Activated naive CD4-positive, alpha-beta T cell treated with anti-CD3 and anti-CD28 coated beads, Interleukin-2, amount 50 U/mL, for 24 hours (primary cell): ENCODE measurements around the gene CNOT3.
A peak's percentile ranks its signal among the peaks of the same experiment; 100 is the strongest.

Experiments
- H3K27ac Mint-ChIP-seq: one replicate; pipeline ENCODE4 v1.8.0; 2021; ENCODE audit warnings: mild to moderate bottlenecking, mixed read lengths
- H3K27me3 Mint-ChIP-seq: one replicate; pipeline ENCODE4 v1.8.0; 2021; ENCODE audit warnings: mixed read lengths
- H3K36me3 Mint-ChIP-seq: one replicate; pipeline ENCODE4 v1.8.0; 2021; ENCODE audit warnings: mixed read lengths
- H3K4me1 Mint-ChIP-seq: one replicate; pipeline ENCODE4 v1.8.0; 2021; ENCODE audit warnings: mixed read lengths
- H3K4me3 Mint-ChIP-seq: one replicate; pipeline ENCODE4 v1.8.0; 2021; ENCODE audit warnings: mild to moderate bottlenecking, mixed read lengths
- H3K9me3 Mint-ChIP-seq: one replicate; pipeline ENCODE4 v1.8.0; 2021; ENCODE audit warnings: mixed read lengths

The CNOT3 gene

GRCh38 chr19:54154603-54155345, 17.2 kb downstream of the CNOT3 start:
- H3K27ac Mint-ChIP-seq, result peak overlapping the region; percentile 51
- peaks cover 7% of the 10 kb centered on the region for H3K36me3 Mint-ChIP-seq
- H3K4me1 Mint-ChIP-seq, result peaks cover 52% of the 10 kb centered on the region
- H3K9me3 Mint-ChIP-seq, result no peaks in the 10 kb centered on the region
- no peaks in the 10 kb centered on the region for H3K27me3 Mint-ChIP-seq
- peak overlapping the region; percentile 21 for H3K4me3 Mint-ChIP-seq

GRCh38 chr19:54155694-54156093, 18.1 kb downstream of the CNOT3 start:
- Mint-ChIP-seq H3K27ac (no peak overlapping the region), H3K4me3 (no peak overlapping the region), H3K27me3 (no peaks in the 10 kb centered on the region), H3K36me3 (peaks cover 4% of the 10 kb centered on the region), H3K4me1 (peaks cover 61% of the 10 kb centered on the region), H3K9me3 (no peaks in the 10 kb centered on the region)

- peak overlapping the region; percentile 20 for H3K4me3 Mint-ChIP-seq
- H3K4me1 Mint-ChIP-seq, result peaks cover 66% of the 10 kb centered on the region
- no peak overlapping the region for H3K27ac Mint-ChIP-seq
- H3K27me3 Mint-ChIP-seq, result no peaks in the 10 kb centered on the region
- H3K36me3 Mint-ChIP-seq, result peaks cover 4% of the 10 kb centered on the region
- H3K9me3 Mint-ChIP-seq, result no peaks in the 10 kb centered on the region
These were observed 18.9 kb downstream of the CNOT3 start for GRCh38 chr19:54156490-54156889.

- Mint-ChIP-seq H3K9me3 (no peaks in the 10 kb centered on the region), H3K27ac (no peak overlapping the region), H3K4me3 (peak overlapping the region; percentile 20), H3K27me3 (no peaks in the 10 kb centered on the region), H3K4me1 (peaks cover 66% of the 10 kb centered on the region), H3K36me3 (peaks cover 4% of the 10 kb centered on the region)
These were observed 19.4 kb downstream of the CNOT3 start for GRCh38 chr19:54156953-54157352.

- Mint-ChIP-seq H3K36me3 (peaks cover 2% of the 10 kb centered on the region), H3K4me3 (peak overlapping the region; percentile 94), H3K9me3 (no peaks in the 10 kb centered on the region), H3K27ac (peak overlapping the region; percentile 99), H3K27me3 (no peaks in the 10 kb centered on the region), H3K4me1 (peaks cover 71% of the 10 kb centered on the region)
These were observed 21.3 kb downstream of the CNOT3 start for GRCh38 chr19:54158812-54159351.

- H3K4me1 Mint-ChIP-seq, result peaks cover 70% of the 10 kb centered on the region
These were observed 22.0 kb downstream of the CNOT3 start, which contains the start of gene LENG1 for GRCh38 chr19:54159352-54160181. Gene LENG1 (minus strand): TSS chr19:54159721. CDS start chr19:54159695, 26 bp downstream.

GRCh38 chr19:54160182-54160811, 22.7 kb downstream of the CNOT3 start:
- Mint-ChIP-seq H3K9me3 (no peaks in the 10 kb centered on the region), H3K27me3 (no peaks in the 10 kb centered on the region), H3K4me3 (peak overlapping the region; percentile 94), H3K36me3 (peaks cover 2% of the 10 kb centered on the region), H3K27ac (peak overlapping the region; percentile 99), H3K4me1 (peaks cover 66% of the 10 kb centered on the region)

More at GRCh38 chr19:54159352-54160181, 22.0 kb downstream of the CNOT3 start, which contains the start of gene LENG1:
- H3K9me3 Mint-ChIP-seq, result no peaks in the 10 kb centered on the region
- peak within 1 kb of the TSS; percentile 94 for H3K4me3 Mint-ChIP-seq
- peak within 1 kb of the TSS; percentile 99 for H3K27ac Mint-ChIP-seq
- peaks cover 2% of the 10 kb centered on the region for H3K36me3 Mint-ChIP-seq
- H3K27me3 Mint-ChIP-seq, result no peaks in the 10 kb centered on the region

- Mint-ChIP-seq H3K4me3 (peak overlapping the region; percentile 94), H3K4me1 (peaks cover 63% of the 10 kb centered on the region), H3K36me3 (peaks cover 2% of the 10 kb centered on the region), H3K27ac (peak overlapping the region; percentile 70), H3K27me3 (no peaks in the 10 kb centered on the region), H3K9me3 (no peaks in the 10 kb centered on the region)
These were observed 23.3 kb downstream of the CNOT3 start for GRCh38 chr19:54160854-54161253.

GRCh38 chr19:54162241-54162805, 24.8 kb downstream of the CNOT3 start:
- H3K27ac Mint-ChIP-seq, result peak overlapping the region; percentile 80

GRCh38 chr19:54162884-54163283, 25.3 kb downstream of the CNOT3 start:
- Mint-ChIP-seq H3K27me3 (no peaks in the 10 kb centered on the region), H3K27ac (no peak overlapping the region), H3K4me1 (peaks cover 52% of the 10 kb centered on the region), H3K4me3 (peak overlapping the region; percentile 88), H3K36me3 (no peaks in the 10 kb centered on the region), H3K9me3 (no peaks in the 10 kb centered on the region)

More at GRCh38 chr19:54162241-54162805, 24.8 kb downstream of the CNOT3 start:
- Mint-ChIP-seq H3K36me3 (no peaks in the 10 kb centered on the region), H3K4me1 (peaks cover 52% of the 10 kb centered on the region), H3K27me3 (no peaks in the 10 kb centered on the region), H3K9me3 (no peaks in the 10 kb centered on the region), H3K4me3 (peak overlapping the region; percentile 88)

- no peaks in the 10 kb centered on the region for H3K36me3 Mint-ChIP-seq
- peaks cover 38% of the 10 kb centered on the region for H3K4me1 Mint-ChIP-seq
- no peak overlapping the region for H3K27ac Mint-ChIP-seq
- no peaks in the 10 kb centered on the region for H3K27me3 Mint-ChIP-seq
- H3K9me3 Mint-ChIP-seq, result no peaks in the 10 kb centered on the region
- H3K4me3 Mint-ChIP-seq, result peak overlapping the region; percentile 62
These were observed 27.0 kb downstream of the CNOT3 start for GRCh38 chr19:54164369-54165068.

- Mint-ChIP-seq H3K36me3 (no peaks in the 10 kb centered on the region), H3K9me3 (no peaks in the 10 kb centered on the region), H3K4me3 (no peak overlapping the region), H3K27ac (no peak overlapping the region), H3K27me3 (no peaks in the 10 kb centered on the region), H3K4me1 (peaks cover 31% of the 10 kb centered on the region)
These were observed 27.7 kb downstream of the CNOT3 start for GRCh38 chr19:54165222-54165621.

GRCh38 chr19:54168174-54168917, 30.8 kb downstream of the CNOT3 start:
- H3K27ac Mint-ChIP-seq, result no peak overlapping the region
- no peaks in the 10 kb centered on the region for H3K36me3 Mint-ChIP-seq
- H3K4me3 Mint-ChIP-seq, result peak overlapping the region; percentile 19
- peaks cover 12% of the 10 kb centered on the region for H3K4me1 Mint-ChIP-seq
- no peaks in the 10 kb centered on the region for H3K9me3 Mint-ChIP-seq
- no peaks in the 10 kb centered on the region for H3K27me3 Mint-ChIP-seq

- Mint-ChIP-seq H3K36me3 (no peaks in the 10 kb centered on the region), H3K27ac (no peak overlapping the region), H3K9me3 (no peaks in the 10 kb centered on the region), H3K27me3 (no peaks in the 10 kb centered on the region), H3K4me1 (peaks cover 5% of the 10 kb centered on the region), H3K4me3 (no peak overlapping the region)
These were observed 31.7 kb downstream of the CNOT3 start for GRCh38 chr19:54169149-54169740.
